Measurements from ENCODE around the gene RASEF.
"Not testable (repeated sequence)": the region's sequence is repeated elsewhere in the genome, so short reads cannot be mapped to it uniquely, and the experiment has no call there.

The RASEF gene

GRCh38 chr9:83062651-83063527, at the start of gene RASEF:
RASEF (minus strand) TSS chr9:83063142; CDS start chr9:83062867, 275 bp downstream.
- no peak for DNase-seq

- no peak for DNase-seq
Measured at GRCh38 chr9:83111169-83111568, 48.2 kb upstream of the RASEF start.

- DNase-seq: no peak
Measured at GRCh38 chr9:83109296-83109695, 46.4 kb upstream of the RASEF start.

- DNase-seq: no peak
Measured at GRCh38 chr9:83108208-83108607, 45.3 kb upstream of the RASEF start.

DNA sequence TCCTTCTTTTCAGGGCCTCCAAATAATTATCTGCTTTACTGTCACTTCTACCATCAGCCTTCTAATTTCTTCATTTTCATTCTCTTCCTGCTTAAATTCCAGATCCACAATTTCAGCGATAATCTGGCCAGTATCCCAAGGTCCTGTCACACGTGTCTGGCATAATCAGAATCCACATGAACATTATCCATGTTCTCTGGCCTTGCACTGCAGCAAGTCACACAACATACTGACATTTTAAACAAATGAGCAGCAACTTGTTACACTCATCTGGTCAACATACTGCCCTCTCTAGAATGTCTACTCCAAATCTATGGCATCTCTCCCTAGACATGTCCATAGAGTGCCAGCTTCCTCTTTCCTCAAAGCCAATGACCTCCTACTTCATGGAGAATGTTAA, 43.8 kb upstream of the RASEF start:
- no peak for DNase-seq

DNA sequence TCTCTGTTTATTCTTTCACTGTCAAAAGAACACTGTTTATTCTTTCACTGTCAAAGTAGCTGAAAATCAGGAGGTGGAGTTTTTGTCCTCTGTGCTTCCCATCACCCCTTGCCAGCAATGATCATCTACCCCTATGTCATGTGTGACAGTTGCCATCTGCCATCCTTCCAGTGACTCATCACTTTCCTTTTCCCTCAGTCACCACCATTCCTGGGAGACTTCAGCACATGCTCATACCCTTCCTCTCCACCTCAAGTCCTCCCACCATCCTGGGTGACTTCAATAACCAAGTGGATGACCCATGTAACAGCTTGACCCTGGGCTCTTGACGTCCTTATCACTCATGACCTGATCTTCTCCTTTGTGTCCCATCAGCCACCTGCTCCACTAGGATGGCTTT, 43.3 kb upstream of the RASEF start:
- DNase-seq: no peak

GRCh38 chr9:83097633-83098032, 34.7 kb upstream of the RASEF start:
- DNase-seq: no peak

DNA sequence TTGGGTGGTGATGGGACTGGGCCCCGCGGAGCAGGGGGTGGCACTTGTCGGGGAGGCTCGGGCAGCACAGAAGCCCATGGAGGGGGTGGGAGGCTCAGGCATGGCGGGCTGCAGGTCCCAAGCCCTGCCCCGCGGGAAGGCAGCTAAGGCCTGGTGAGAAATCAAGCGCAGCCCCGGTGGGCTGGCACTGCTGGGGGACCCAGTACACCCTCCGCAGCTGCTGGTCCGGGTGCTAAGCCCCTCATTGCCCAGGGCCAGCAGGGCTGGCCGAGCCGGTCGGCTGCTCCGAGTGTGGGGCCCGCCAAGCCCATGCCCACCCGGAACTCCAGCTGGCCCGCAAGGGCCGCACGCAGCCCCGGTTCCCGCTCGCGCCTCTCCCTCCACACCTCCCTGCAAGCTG, 30.4 kb upstream of the RASEF start:
- DNase-seq: not testable (repeated sequence)

DNA sequence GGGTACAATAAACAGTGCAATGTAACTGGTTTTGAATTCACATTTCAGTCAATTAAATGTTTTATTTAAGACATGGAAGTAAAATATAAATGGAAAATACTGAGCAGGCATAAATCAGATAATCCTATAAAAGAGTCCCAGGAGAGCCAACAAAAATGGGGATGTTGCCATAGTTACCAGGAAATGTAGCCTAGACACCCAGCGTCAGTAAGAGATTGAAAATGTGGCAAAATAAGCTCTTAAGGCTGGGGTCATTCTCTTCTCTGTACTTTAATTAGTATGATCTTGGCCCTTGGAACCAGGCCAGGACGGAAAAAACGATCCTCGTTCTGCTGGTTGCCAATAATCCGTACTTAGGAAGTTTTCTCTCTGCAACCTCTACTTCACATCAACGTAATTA, 18.9 kb upstream of the RASEF start:
- no peak for DNase-seq

DNA sequence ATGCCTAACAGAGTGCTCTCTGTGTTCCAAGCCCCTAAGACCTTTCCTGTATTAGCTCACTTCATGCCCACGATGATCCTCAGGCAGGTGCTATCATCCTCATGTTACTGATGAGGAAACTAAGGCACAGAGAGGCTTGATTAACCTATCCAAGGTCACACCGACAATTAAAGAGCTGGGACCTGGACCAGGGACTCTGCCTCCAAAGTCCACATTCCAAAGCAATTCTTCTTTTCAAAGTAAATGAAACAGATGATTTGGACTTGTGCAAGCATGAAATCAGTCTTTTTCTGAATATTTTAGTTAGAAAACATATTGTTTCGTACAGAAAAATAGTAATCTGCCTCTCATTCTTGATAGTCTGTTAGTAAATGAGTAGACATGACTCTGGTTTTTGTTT, 18.1 kb upstream of the RASEF start:
- DNase-seq: no peak

DNA sequence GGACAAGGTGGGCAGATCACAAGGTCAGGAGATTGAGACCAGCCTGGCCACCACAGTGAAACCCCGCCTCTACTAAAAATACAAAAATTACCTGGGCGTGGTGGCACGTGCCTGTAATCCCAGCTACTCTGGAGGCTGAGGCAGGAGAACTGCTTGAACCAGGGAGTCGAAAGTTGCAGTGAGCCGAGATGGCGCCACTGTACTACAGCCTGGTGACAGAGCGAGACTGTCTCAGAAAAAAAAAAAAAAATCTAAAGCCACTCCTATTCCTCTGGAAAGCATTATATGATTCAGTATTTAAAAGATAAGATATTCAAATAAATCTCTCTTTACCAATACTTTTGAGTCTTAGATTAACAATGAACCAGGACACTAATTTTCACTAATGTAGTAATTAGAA, 13.0 kb upstream of the RASEF start:
- DNase-seq: not testable (repeated sequence)

GRCh38 chr9:83072498-83072897, 9.6 kb upstream of the RASEF start:
- not testable (repeated sequence) for DNase-seq

DNA sequence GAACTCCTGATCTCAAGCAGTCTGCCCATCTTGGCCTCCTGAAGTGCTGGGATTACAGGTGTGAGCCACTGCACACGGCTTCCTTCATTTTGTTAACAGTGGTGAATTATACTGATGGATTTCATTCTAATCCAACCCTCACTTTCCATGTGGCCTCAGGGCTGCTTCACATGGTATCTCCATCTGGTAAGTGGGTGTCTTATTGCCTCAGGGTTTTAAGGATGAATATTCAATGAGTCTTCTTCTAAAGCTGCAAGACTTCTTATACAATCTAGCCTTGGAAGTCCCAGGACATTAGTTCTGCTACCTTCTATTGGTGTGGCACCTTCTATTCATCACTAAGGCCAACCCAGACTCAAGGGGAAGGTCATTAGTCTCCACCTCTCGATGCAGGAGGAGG, 8.7 kb upstream of the RASEF start:
- no peak for DNase-seq

DNA sequence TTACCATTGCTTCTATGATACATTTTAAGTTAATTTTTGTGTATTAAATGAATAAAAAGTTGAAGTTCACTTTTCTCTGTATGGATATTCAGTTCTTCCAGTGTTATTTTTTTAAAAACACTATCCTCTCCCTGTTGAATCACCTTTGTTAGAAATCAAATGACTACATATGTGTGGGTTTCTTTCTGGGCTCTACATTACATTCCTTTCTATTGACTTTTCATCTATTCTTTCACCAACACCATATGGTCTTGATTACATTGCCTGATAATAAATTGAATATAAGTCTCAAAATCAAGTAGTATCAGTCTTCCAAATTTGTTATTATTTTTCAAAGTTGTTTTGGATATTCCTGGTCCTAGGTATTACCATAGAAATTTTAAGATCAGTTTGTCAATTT, 7.3 kb upstream of the RASEF start:
- DNase-seq: no peak

DNA sequence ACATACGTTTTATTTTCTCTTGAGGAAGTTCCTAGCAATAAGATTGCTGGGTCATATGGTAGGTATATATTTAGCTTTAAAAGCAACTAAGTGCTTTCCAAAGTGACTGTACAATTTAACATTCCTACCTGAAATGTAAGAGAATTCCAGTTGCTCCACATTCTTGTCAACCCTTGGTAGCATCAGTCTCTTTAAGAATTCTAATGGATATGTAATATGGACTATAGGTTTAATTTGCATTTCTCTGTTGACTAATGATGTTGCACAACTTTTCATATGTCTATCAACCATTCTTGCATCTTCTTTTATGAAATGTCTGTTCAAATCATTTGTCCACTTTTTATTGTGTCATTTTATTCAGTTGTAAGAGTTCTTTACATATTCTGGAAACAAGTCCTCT, 6.7 kb upstream of the RASEF start:
- DNase-seq: no peak

DNA sequence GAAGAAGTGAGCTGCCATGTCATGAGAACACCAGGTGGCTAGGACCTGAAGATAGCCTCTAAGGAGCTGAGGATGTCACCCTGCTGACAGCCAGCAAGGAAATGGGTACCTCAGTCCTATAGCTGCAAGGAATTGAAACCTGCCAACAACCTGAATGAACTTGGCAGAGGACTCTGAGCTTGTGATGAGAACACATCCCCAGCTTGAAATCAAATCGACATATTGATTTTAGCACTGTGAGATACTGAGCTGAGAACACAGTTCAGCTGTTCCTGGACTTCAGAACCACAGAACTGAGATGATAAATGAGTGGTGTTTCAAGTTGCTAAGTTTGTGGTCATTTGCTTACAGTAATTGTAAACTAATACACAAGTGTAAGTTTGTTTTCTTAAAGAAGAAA, 5.5 kb upstream of the RASEF start:
- no peak for DNase-seq

DNA sequence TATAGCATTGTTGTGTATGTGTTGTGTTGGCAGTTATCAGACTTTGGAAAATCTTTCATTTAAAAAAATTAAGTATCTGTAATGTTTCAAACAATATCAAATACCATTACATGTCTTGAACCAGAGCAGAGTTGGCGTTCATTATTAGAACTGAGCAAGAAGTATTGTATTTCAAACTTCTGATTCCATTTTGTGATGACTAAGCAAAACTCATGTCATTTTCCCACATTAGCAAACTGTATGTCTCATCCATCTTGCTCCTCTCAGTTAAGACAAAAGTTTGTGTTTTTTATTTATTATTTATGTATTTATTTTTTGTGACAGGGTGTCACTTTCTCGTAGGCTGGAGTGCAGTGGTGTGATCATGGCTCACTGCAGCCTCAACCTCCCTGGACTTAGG, 4.6 kb upstream of the RASEF start:
- no peak for DNase-seq

GRCh38 chr9:83066771-83067170, 3.8 kb upstream of the RASEF start:
- no peak for DNase-seq

DNA sequence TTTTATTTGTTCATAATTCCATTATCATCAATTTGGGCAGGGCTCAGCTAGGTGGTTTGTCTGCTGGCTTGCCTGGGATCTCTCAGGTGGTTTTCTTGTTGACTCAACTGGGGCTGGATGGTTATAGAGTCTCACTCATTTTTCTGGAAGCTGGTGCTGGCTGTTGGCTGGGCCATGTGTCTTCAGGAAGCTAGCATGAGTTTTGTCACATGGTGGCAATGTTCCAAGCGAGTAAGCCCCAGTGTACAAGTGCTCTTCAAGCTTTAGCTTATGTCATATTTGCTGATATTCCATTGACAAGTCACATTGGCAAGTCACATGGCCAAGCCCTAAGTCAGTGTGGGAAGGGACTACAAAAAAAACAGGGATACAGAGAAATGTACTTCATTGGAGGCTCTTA, 2.3 kb upstream of the RASEF start:
- DNase-seq: no peak

- no peak for DNase-seq
Measured at GRCh38 chr9:83061990-83062650, 822 bp downstream of the RASEF start.

GRCh38 chr9:83061036-83061435, 1.9 kb downstream of the RASEF start:
- no peak for DNase-seq

DNA sequence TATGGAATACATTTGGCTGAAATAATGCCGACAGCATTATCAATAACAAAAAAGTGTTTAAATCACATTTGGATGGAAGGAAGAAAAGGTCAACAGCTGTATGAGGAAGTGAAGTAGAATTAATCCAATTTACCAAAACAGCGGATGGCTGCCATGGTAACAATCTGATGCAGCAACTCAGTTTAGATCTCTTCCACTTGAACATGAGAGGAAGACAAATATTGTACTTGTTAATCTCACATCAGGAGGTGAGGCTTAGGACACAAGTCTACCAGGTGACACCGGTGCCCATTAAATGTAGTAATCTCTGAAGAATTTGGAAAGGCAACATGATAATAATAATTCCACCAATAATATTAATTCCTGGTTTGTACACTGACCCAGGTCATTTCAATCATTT, 2.4 kb downstream of the RASEF start:
- DNase-seq: no peak

GRCh38 chr9:83059417-83059816, 3.5 kb downstream of the RASEF start:
- DNase-seq: no peak

DNA sequence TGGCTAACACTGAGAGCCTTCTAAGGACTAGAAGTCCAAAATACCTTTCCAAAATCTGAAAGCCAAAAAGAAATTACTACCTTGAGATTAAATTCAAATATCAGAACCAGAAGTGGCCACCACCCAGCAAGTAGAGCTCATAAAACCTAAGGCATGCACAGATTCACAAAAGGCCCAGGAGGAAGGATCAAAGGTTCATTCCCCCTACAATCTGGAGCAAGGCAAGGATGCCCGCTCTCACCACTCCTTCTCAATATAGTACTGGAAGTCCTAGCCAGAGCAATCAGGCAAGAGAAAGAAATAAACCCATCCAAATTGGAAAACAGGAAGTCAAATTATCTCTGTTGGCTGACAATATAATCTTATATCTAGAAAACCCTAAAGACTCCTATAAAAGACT, 6.0 kb downstream of the RASEF start:
- no peak for DNase-seq

DNA sequence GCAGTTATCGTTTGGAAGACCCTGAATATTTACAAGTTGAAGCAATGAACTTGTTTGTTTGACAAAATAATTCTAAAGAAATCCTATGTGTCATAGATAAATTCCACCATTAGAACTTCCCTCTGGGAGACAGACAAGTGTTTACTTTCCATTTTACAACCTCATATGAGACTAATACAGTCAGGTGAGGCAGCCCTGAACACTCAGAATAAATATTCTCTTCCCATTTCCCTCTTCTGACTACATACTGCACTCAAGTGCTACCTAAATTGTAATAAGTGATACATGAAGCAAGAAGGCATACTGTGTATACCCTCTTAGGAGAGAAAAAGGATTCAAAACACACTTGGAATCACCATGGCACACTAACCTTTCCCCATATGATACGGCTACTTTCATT, 6.8 kb downstream of the RASEF start:
- no peak for DNase-seq
